D721Med (cell line): ENCODE measurements around the gene KSR1.
A peak's percentile ranks its signal among the peaks of the same experiment; 100 is the strongest.

Experiments
- DNase-seq: peaks from one replicate; pipeline ENCODE4 v3.0.0; 2011; ENCODE audit warnings: low spot score; ENCODE audit not compliant: insufficient read length
- FAIRE-seq: peaks from 2 replicates; lab custom pipeline; 2011; peaks lifted over from hg19 to GRCh38; lab: Jason Lieb, UNC
- CTCF ChIP-seq: IDR thresholded peaks from 2 replicates; pipeline ENCODE4 v1.5.1; 2012; ENCODE audit warnings: mild to moderate bottlenecking, control low read depth; ENCODE audit not compliant: insufficient read depth; ENCODE audit errors: missing control alignments

Gene KSR1

GRCh38 chr17:27491713-27492190, 35.5 kb downstream of the KSR1 start:
- FAIRE-seq, result no peak
- TF ChIP-seq CTCF, result no peak
- DNase-seq, result peak; percentile 73

DNA sequence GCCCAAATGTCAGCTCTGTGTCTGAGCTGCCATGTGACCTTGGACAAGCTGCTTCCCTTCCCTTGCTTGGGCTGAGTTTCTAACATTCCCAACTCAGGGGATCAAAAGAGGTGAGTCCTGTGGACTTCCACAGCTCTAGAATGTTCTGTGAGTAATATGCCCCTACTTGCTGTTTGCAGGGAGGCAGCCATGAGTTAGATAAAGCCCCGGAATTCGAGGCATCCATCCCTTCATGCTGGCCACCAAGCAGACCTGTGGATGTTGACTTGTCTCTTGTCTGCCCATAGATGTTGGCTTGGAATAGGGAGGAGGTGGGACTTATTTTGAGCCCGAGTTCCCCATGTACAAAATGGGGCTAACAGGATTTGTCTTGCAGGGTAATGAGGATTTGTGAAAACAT, 36.2 kb downstream of the KSR1 start:
- DNase-seq (no peak), FAIRE-seq (no peak)
- TF ChIP-seq CTCF, result no peak

GRCh38 chr17:27493088-27493487, 36.8 kb downstream of the KSR1 start:
- DNase-seq, result no peak
- no peak for TF ChIP-seq CTCF

DNA sequence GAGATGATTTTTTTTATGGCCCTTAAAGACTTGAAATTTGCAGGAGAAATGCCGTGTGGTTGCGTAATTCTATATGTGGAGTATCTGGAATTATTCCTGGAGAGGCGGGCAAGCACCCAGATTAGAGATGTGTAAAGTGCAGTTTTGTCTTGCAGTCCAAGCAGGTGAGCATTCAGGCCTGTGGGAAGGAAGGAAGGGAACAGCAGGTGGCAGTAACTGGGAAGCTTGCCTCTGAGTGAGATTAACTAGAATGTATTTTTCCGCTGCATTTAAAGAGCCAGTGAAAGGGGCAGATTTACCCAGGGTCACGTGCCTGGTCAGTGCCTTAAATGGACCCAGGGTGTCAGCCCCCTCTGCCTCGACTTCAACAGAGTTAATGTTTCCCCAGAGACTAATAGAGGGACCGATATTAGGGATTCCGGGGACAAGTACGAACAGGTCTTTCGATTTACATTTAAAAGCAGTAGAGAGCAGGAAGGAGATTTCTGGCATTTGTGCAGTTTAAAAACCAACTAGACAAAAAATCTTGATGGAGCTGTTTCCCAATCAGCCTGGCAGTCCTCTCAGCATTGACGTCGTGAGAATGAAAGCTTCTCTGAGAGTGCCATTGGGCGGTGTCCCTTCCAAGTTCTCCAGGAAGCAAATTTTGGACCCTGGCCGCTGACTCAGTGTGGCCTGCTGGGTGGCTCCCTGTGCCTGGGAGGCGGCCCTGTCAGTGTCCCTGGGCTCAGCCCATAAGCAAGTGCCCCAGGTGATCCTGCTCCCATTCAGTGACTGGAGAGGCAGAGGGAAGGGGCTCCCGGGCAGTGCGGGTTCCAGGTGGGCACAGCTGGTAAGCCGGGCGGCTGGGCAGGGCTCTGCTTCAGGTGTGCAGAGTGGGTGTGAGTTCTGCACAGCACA, 38.2 kb downstream of the KSR1 start:
- DNase-seq (no peak), FAIRE-seq (no peak)
- peak; percentile 68 for TF ChIP-seq CTCF

More at GRCh38 chr17:27493088-27493487, 36.8 kb downstream of the KSR1 start:
- FAIRE-seq, result no peak

- DNase-seq, result no peak
- TF ChIP-seq CTCF, result no peak
- FAIRE-seq, result no peak
Observed at GRCh38 chr17:27495460-27495859, 39.2 kb downstream of the KSR1 start.

GRCh38 chr17:27496005-27496404, 39.8 kb downstream of the KSR1 start:
- FAIRE-seq, result no peak
- no peak for TF ChIP-seq CTCF

DNA sequence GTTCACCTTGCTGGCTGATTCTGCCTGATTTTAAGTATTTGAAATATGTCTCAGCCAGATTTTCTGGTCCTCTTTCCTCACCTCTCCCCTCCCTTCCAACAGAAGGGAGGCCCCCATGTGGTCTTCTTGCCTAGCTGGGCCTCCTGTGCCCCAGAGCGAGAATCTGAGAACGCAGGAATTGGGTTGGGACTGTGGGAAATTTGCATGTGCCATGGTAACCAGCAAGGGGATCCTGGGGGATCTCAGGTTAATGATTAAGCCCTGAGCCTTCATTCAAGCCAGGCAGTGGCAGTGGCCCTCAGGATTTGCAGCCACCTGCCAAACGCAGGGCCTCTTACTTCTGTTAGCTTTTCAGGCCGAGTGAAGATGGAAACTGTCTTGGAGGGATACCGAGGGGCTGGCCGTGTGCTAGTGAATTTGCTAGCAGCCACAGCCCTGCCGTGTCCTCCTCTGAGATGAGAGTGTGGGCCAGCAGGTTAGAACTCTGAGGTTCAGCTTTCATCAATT, 40.2 kb downstream of the KSR1 start:
- no peak for FAIRE-seq

More at GRCh38 chr17:27496005-27496404, 39.8 kb downstream of the KSR1 start:
- no peak for DNase-seq

More for the DNA sequence above, 40.2 kb downstream of the KSR1 start:
- no peak for DNase-seq
- no peak for TF ChIP-seq CTCF
